ENCODE results near the gene FBXO33. TPM values are rescaled to one million over a fixed set of nuclear protein-coding genes. Genes with fewer than 3 reads are reported as not detected.

The FBXO33 gene
- total RNA-seq, 1 experiment from 2014 or later: 9.5 TPM

GRCh38 chr14:39367387-39367751 lies 64.9 kb downstream of the FBXO33 start:
- no TSS peak for BruUV-seq (replicated peaks)
- intact Hi-C loops (cut with micrococcal nuclease; ENCODE audit: unreplicated experiment): loop anchor here (5.0 kb wide), 1 partner anchor 135 kb away; the partner anchor contains the start of gene MIA2
- no peak for DNase-seq (ENCODE audit: low spot score)

GRCh38 chr14:39366460-39367386 lies 65.5 kb downstream of the FBXO33 start:
- TF ChIP-seq CTCF (conservative IDR thresholded peaks at IDR 0.05; ENCODE audit: low read depth, low read length) (no peak), EZH2 (IDR thresholded peaks at IDR 0.05; ENCODE audit: borderline replicate concordance, low read depth, low read length, poor library complexity, severe bottlenecking) (no peak)
- no peak overlapping the region for H3K4me3 ChIP-seq (ENCODE audit: low read depth, low read length, poor library complexity, severe bottlenecking)
- H3K27ac ChIP-seq (ENCODE audit: low read depth, low read length, poor library complexity, severe bottlenecking): no peak overlapping the region
- ChIA-PET POLR2A (ENCODE audit: low non-redundant PET) (interaction anchor here (0.6 kb wide), 1 partner anchor 195 kb away, joined by 4 read pairs; no protein-coding TSS in a partner anchor), CTCF (no interaction called here)
- H3K4me1 ChIP-seq (ENCODE audit: insufficient read depth, low read length, poor library complexity, severe bottlenecking): no peaks in the 10 kb centered on the region
- intact Hi-C loops (cut with micrococcal nuclease; ENCODE audit: unreplicated experiment): loop anchor here (5.0 kb wide), 1 partner anchor 134 kb away; the partner anchor contains the start of gene MIA2
- H3K36me3 ChIP-seq (ENCODE audit: insufficient read depth, low read length, poor library complexity, severe bottlenecking): no peaks in the 10 kb centered on the region
- no TSS peak for BruUV-seq (replicated peaks)
- no peak for DNase-seq (ENCODE audit: low spot score)
- no peaks in the 10 kb centered on the region for H3K27me3 ChIP-seq (replicated peaks; ENCODE audit: insufficient read depth, low read depth, low read length, poor library complexity)
- H3K9me3 ChIP-seq (ENCODE audit: low read depth, low read length, poor library complexity, severe bottlenecking): no peaks in the 10 kb centered on the region

More at GRCh38 chr14:39367387-39367751, 64.9 kb downstream of the FBXO33 start:
- Histone ChIP-seq H3K4me1 (ENCODE audit: insufficient read depth, low read length, poor library complexity, severe bottlenecking) (no peaks in the 10 kb centered on the region), H3K27me3 (replicated peaks; ENCODE audit: insufficient read depth, low read depth, low read length, poor library complexity) (no peaks in the 10 kb centered on the region), H3K4me3 (ENCODE audit: low read depth, low read length, poor library complexity, severe bottlenecking) (no peak overlapping the region), H3K9me3 (ENCODE audit: low read depth, low read length, poor library complexity, severe bottlenecking) (no peaks in the 10 kb centered on the region), H3K27ac (ENCODE audit: low read depth, low read length, poor library complexity, severe bottlenecking) (no peak overlapping the region), H3K36me3 (ENCODE audit: insufficient read depth, low read length, poor library complexity, severe bottlenecking) (no peaks in the 10 kb centered on the region)
- ChIA-PET CTCF (interaction anchor here (1.1 kb wide), 1 partner anchor 22 kb away, joined by 5 read pairs; no protein-coding TSS in a partner anchor), POLR2A (ENCODE audit: low non-redundant PET) (interaction anchor here (0.6 kb wide), 1 partner anchor 194 kb away, joined by 4 read pairs; no protein-coding TSS in a partner anchor)
- TF ChIP-seq EZH2 (IDR thresholded peaks at IDR 0.05; ENCODE audit: borderline replicate concordance, low read depth, low read length, poor library complexity, severe bottlenecking): no peak
- no peak for TF ChIP-seq CTCF (conservative IDR thresholded peaks at IDR 0.05; ENCODE audit: low read depth, low read length)

- POLR2A ChIA-PET (ENCODE audit: low non-redundant PET): no interaction called here
- BruUV-seq (replicated peaks): no TSS peak
- intact Hi-C loops (cut with micrococcal nuclease; ENCODE audit: unreplicated experiment): loop anchor here (5.0 kb wide), 1 partner anchor 133 kb away; the partner anchor contains the start of gene MIA2
- no peaks in the 10 kb centered on the region for H3K4me1 ChIP-seq (ENCODE audit: insufficient read depth, low read length, poor library complexity, severe bottlenecking)
- no peaks in the 10 kb centered on the region for H3K27me3 ChIP-seq (replicated peaks; ENCODE audit: insufficient read depth, low read depth, low read length, poor library complexity)
- no peaks in the 10 kb centered on the region for H3K9me3 ChIP-seq (ENCODE audit: low read depth, low read length, poor library complexity, severe bottlenecking)
- CTCF ChIA-PET: no interaction called here
- H3K36me3 ChIP-seq (ENCODE audit: insufficient read depth, low read length, poor library complexity, severe bottlenecking): no peaks in the 10 kb centered on the region
- TF ChIP-seq CTCF (conservative IDR thresholded peaks at IDR 0.05; ENCODE audit: low read depth, low read length): no peak
- no peak overlapping the region for H3K4me3 ChIP-seq (ENCODE audit: low read depth, low read length, poor library complexity, severe bottlenecking)
- H3K27ac ChIP-seq (ENCODE audit: low read depth, low read length, poor library complexity, severe bottlenecking): no peak overlapping the region
- no peak for DNase-seq (ENCODE audit: low spot score)
These were observed 66.9 kb downstream of the FBXO33 start for GRCh38 chr14:39365354-39365753.
